Stimulated activated CD4-positive, alpha-beta T cell treated with anti-CD3 and anti-CD28 coated beads, Interleukin-4, amount 100 ng/mL, for 1 hour (primary cell): ENCODE results near the gene THAP10.
A peak's percentile ranks its signal among the peaks of the same experiment; 100 is the strongest.
"Not testable (repeated sequence)": the region's sequence is repeated elsewhere in the genome, so short reads cannot be mapped to it uniquely, and the experiment has no call there.

Source experiments
- DNase-seq: peaks from one replicate; pipeline ENCODE4 v3.0.0-alpha.2; 2020

The THAP10 gene

DNA sequence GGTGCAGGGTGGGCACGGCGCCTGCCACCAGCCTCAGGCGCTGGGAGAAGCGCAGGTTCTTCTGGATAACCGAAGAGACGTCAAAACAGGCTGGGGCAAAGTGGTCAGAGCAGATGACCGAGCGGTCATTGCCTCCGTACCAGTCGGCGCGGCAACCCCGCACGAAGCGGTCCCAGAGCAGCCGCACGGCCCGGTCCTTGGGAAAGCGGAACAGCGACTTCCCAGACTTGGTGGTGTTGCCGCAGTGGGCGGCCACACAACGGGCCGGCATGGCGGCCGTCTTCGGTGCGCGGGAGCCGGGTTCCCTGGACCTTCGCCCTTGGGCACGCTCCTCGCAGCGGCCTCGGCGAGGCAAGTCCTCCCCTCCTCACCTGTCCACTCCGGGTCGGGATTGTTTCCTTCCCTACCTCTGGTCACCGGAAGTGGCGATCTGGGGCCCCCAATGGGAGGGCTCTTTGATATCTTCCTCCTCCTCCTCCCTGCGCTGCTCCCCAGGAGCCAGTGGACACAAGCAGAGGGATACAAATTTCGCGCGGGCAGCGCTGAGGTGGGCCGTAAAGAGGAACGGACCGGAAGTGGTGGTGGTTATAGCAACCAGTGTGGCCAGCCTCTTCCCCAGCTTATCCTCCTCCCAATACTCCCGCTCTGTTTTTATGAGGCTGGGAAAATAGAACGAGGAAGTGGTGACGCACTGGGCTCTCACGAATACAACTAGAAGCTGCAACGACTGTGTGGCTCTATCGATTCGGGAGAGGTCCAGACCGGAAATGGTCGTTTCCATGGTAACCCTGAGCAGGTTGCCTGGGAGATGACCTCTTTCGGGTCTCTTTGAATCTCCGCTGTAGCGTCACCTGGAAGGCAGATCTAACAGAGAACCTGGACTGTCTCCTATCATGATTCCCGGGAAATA, at the start of gene THAP10, which contains the start of gene LRRC49:
TSS of gene THAP10 (minus strand) at position 432 of the 910 bp plus-strand sequence. CDS start at position 271, 161 bp downstream.
TSS of gene LRRC49 (plus strand) at position 825 of the 910 bp plus-strand sequence. CDS start at position 894, 69 bp downstream.
- DNase-seq = peak; percentile 11

DNA sequence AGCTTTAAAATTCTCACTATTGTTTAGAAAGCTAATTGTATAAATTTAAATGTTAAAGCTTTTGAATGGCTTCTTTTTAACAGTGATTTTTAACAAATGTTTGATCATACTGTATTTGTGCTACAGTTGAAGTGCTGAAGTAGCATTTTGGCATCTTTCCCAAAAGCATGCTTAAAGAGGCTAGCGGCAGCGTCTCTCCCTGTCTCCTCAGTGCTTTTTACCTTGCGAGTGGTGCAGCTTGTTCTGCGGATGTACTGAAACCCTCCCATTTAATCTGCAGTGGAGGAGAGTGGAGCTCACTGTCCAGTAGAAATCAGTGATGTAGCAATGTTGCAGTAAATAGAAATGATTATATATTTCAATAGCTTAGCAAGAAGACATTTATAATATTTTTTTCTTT, 44.1 kb upstream of the THAP10 start:
- no peak for DNase-seq

DNA sequence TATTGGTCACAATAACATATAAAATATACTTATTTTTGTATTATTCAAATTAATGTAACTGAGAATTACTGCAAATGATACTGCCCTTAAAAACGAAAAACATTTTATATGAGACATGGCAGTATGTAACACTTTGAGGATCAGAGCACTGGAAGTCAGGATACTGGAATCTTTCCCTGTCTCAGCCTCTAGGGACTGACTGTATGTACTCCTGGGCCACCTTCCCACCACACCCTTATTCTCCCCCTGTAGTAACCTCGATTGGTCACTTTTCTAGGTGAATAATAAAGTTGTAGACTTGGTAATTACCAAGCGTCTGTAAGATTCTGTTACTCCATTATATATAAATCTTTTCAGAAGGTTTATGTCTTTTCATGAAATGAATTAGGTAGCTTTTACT, 43.4 kb upstream of the THAP10 start:
- no peak for DNase-seq

DNA sequence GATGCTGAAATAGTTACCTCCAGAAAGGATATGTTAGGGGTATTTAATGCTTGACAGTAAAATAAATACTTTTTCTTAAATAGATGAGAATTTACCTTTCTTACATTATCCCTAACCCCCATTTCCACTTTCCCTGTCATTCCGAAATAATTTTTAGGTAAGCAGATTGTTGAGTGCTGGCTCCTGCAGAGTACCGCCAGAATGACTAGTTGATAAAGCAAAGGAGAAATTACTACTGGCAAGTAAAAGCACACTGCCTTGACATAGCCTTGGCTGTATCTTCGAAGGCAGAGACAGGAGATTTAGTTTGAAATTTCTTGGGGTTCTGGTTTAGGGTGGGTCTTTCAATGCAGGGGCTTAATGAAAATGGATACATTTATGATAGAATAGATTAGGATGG, 41.2 kb upstream of the THAP10 start:
- no peak for DNase-seq

DNA sequence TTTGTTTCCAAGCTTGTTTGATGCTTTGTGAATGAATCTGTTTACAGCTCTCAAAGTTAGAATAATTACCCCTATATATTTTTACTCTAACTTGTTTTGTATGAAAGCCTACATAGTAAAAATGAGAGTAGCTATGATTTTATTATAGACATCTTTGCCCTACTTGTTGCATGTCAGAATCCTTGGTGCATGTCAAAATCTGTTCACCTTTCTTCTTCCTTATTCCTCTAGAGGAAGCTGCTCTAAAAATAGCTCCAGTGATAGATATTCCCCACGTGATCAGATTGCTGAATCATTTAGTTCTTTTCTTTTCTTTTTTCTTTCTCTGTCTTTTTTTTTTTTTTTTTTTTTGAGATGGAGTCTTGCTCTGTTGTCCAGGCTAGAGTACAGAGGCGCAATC, 40.2 kb upstream of the THAP10 start:
- DNase-seq = no peak

DNA sequence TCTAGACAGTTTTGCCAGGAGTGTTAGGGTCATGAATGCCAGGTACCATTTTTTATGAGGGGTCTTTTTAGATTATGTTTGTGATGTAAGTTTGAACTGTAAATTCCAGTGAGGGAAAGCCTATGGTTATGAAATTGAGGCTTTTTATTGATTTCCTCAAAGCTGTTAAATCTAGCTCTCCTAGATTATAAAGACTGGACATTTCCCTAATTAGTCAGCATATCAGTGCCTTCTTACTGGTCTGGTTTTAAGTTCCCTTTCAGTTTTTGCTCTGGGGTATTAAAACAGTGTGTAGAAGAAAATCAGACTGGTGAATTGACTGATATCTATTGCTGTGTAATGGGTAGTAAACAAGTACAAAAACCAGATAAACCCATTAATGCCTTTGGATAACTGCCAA, 39.6 kb upstream of the THAP10 start:
- DNase-seq = no peak

DNA sequence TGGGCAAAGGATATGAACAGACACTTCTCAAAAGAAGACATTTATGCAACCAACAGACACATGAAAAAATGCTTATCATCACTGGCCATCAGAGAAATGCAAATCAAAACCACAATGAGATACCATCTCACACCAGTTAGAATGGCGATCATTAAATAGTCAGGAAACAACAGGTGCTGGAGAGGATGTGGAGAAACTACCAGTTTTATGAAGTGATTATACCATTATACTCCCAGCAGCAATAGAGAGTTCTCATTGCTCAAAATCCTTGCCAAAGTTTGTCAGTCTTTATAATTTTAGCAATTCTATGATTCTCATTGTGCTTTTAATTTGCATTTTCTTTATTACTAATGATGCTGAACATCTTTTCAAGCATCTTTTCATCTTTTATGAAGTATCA, 34.7 kb upstream of the THAP10 start:
- DNase-seq = not testable (repeated sequence)

DNA sequence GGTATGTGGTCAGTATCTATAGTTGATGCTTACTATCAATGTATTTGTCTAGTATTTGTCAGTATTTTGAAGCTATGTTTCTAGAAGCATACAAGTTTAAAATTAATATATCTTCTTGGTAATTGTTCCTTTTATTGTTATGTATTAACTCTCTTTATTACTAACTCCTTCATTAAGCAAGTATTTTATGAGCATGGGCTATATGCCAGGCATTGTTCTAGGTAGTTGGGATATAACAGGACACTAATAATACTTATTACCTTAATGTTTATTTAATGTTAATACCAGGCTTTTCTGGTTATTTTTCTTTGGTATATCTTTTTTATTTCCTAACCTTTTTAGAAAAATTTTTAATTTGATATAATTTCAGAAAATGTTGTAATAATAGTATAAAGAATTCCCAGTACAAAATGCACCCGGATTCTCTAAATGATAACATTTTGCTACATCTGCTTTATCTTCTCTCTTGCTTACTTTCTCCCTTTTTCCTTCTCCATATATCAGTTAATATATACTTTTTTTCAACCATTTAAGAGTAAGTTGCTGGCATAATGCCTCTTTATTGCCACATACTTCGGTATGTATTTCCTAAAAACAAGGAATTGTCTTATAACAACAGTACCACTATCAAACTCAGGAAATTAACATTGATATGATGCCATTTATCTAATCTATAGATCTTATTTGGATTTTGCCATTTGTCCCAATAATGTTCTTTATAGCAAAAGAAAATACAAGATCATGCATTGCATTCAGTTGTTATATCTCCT, 31.3 kb upstream of the THAP10 start:
- DNase-seq = no peak

DNA sequence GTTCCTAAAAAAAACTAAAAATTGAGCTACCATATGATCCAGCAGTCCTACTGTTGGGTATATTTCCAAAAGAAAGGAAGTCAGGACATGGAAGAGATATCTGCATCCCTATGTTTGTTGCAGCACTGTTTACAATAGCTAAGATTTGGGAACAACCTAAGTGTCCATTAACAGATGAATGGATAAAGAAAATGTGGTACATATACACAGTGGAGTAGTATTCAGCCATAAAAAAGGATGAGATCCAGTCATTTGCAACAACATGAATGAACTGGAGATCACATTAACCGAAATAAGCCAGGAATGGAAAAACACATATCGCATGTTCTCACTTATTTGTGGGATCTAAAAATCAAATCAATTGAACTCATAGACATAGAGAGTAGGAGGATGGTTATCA, 29.9 kb upstream of the THAP10 start:
- no peak for DNase-seq

DNA sequence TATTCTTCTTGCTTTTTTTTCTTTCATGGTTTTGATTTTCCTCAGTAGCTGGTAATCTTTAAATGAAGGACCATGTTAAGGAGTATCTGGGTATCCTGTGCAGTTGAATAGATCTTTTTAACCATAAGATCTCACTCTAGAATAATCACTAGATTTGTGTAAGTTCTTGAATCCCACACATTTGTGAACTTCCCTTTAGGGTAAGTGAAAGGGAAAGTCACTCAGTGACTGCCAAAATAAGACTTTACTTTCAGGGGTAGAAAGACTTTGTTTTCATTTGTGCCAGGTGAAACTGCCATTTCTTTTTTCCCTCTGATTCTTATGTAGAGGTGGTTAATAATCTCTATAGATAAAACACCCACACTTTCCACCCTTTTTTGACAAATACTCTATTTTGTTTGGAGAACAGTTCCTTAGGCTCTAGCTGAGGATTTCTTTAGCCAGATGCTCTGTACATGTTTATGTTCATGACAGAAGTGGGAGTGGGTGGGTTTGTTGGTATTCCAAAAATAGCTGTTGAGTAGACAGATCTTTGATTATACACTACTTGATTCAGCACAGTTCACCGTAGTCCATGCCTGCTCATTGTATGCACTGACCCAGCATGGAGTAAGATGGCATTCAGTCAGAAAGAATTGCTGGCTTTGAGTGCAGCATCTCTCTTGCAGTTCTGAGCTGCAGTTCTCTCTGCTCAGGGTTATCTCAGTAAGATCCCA, 28.9 kb upstream of the THAP10 start:
- DNase-seq = no peak

DNA sequence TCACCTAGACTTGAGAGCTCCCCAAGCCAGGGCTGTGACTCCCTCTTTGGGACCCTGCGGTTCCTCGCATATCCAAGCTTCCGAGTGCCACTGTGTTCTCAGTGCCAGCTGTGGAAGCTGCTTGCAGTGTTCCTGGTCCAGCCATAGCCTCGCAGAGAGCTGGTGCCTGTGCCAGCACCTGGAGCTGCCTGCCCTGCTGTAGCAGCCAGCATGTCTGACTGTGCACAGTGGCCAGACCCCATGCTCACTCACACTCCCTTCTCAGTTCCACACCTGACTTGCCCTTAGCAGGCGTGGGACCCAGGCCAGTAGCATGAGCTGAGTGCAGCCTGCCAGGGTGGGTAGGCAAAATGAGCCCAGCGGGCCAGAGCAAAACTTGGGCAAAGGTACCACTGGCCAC, 25.7 kb upstream of the THAP10 start:
- DNase-seq = no peak

DNA sequence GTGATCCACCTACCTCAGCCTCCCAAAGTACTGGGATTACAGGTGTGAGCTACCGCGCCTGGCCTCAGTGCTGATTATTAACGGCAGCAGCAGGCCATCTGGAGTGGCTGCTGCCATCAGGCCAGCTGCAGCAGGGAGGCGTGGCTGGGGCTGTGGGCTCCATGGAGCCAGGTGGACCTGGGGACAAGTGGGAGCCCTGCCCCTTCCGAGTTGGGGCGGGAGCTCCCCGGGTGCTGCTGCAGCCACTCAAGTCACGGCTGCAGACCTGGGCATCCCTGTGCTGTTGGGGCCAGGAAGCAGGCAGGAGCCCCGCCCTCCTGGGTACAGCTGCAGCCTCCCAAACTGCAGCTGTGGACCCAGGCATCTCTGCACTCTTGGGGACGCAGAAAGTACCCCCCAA, 24.3 kb upstream of the THAP10 start:
- no peak for DNase-seq

DNA sequence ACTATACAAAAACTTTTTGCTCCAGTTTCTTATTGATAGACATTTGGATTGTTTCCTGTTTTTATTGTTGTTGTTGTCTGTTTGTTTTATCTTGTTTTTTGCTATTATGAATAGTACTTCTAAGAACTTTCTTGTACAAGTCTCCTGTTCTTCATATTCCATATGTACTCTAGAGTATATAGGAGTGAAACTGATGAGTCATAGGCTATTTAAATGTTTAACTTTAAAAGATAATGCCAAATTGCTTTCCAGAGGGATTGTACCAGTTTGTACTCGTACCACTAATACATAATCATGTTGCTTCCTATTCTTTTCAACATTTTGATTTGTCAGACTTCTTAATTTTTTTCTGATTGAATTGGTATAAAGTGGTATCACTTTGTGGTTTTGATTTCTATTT, 20.0 kb upstream of the THAP10 start:
- DNase-seq = no peak

DNA sequence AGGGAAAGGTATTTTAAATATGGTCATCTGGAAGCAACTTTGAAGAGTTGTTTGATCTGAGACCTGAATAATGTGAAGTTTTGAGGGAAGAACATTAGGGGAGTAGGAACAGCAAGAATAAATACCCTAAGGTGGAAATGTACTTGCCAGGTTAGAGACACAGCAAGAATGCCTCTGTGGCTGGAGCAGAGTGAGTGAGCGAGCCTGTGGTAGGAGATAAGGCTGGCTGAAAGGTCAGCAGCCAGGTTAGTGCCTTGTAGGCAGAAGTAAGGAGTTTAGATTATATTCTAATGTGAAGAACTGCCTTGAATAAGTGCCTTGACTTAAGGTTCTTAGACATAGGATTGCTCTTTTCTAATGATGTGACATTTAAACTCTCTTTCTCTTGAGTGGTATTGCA, 18.7 kb upstream of the THAP10 start:
- DNase-seq = no peak

DNA sequence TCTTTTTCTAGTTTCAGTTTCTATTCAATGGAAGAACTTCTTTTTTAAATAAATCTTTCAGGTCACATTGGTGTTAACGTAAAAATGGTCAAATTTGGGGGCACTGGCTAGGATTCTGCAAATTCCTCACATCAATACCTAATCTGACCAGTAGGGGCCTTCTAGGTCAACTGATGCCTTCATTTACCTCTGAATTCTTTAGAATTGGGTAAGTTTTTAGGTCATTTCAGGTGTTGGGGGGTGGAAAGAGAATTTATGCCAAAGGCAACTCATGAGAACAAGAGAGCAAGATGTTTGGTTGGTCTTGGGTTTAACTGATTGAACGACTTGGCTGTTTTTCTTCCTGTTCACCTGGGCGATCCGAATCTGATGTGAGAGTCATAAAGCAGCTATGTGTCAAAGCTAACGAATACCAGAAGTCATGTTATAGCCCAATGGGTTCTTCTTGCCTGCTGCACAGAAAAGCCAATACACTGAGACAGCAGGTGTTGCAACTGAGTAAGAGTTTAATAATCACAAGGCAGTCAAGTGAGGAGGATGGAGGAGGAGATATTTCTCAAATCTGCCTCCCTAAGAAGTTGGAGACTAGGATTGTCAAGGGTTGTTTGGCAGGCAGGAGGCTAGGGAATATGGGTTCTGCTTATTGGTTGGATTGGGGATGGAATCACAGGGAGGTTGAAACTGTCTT, 15.7 kb upstream of the THAP10 start:
- DNase-seq = no peak

DNA sequence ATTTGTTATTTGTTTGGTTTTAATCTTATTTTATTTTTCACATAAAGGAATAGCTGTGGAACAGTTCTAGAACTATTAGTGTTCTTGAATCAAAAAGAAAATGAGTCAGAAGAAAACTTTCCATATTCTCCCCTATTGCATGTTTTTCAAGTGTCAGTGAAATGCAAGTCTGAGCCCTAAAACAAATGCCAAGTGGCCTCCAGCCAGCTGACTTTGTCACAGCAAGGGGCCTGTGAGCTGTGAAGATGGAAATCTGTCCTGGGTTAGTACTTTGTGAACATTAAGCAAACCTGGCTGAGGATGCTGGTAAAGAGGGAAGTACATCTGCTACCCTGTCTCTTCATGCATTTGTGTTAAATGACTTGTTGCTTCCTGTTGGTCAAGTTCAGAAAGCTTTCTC, 14.6 kb upstream of the THAP10 start:
- DNase-seq = no peak

DNA sequence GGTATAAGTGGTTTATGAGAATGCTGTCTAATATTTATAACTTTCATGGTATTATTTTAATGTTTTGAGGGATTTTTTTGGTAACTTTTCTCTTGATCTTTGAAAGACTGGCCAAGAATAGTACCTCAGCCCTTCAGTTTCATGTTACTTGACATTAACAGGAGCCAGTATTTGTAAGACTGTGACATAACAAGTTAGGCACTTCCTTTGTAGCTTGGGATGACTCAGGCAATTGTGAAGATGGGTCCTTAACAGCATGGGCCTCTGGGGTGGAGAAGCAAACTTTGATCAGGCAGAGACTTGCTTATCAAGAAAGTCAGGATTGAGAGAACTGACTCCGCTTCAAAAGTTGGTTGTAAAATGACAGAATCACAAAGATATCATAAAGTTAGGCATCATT, 9.9 kb upstream of the THAP10 start:
- no peak for DNase-seq

DNA sequence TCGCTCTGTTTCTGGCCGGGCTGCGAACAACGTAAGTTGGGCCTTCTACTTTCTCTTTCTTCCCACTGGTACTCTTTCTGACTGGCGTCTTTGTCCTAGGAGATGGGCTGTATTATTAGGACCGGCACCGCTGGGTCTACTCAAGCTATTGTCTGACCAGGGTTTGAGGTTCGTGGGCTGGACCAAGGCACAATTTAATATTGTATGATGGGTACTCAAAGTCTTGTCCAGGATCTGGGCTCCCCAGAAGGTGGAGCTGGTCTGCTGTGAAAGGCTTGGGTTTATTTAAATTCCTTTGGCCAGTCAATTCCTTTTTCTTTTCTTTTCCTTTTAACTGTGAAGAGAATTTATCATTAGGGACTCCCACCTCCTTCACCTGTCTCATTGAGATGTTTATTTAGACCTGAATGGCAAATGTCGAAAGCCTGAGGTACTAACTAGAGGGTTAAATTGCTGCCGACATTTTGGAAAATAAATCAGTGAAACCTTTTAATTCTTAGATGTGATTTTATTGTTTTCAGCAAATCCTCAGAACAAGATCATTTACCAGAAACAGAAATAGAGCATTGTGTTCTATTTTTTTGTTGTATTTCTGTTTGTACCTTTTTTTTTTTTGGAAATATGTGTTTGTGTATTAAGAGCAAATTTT, 803 bp upstream of the THAP10 start:
- DNase-seq = no peak

DNA sequence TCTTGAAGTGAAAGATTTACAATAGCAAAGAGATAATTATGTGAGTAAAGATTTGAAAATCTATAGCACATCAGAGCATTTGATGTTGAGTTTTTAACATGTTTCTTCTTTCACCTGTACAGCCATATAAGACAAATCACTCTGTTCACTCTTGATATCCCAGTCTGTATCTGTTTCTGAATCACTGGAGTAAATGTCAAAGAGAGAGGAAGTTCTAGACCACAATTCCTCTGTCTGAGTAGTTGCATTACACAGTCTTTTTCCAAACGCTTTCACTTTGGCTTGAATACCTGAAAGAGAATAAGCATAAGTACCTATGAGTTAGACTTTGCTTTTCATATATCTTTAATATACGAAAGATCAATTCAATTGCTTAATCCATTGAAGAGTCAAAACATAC, 9.9 kb downstream of the THAP10 start:
- DNase-seq = no peak

DNA sequence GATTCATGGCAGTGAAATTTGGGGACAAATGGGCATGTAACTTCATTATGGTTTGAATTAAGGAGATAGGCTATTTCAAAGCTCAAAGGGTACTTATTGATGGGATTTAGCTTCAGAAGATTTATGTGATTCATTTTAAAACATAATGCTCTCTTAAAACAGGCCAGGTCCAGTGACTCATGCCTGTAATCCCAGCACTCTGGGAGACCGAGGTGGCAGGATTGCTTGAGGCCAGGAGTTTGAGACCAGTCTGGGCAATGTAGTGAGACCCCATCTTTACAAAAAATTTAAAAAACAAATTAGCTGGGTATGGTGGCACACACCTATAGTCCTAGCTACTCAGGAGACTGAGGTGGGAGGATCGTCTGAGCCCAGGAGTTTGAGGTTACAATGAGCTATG, 11.5 kb downstream of the THAP10 start:
- DNase-seq = no peak

DNA sequence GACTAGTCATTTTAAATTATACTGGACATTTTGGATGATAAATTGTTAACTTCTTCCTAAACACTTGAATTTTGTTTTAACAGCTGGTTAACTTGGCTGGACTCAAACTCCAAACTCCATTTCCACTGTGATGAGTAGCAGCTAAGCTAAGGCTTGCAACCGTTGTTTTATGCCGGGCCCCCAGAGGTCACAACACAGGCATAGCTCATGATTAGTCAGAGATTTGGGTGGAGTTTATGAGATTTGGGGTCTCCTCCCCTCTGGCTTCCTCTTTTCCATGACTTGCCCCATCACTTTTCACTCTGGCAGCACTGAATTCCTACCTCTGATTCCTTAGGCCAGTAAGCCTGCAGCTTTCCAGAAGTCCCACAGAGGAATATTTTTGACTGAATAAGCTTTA, 12.8 kb downstream of the THAP10 start:
- no peak for DNase-seq

DNA sequence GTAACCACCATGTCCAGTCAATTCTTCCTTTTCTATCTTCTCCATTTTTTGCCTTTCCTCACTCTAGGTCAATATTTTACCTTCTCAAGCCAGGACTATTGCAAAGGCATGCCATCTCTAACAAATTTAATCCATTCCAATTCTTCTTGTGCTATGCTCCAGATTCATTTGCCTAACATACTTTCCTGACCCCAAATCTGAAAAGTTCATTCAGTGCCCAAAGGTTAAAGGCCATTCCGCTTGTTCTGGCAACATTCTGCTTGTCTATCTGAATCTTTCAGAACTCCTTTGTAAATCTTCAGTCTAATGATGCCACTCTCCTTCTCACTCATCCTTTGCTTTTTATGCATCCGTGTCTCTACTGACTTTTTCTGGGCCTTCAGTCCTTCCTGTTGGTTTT, 15.6 kb downstream of the THAP10 start:
- no peak for DNase-seq
